HT1080 (cell line): ENCODE measurements around the gene DLAT. TPM values are rescaled to one million over a fixed set of nuclear protein-coding genes. Genes with fewer than 3 reads are reported as not detected.

Experiments used
- DNase-seq: peaks from one replicate; pipeline ENCODE4 v3.0.0-alpha.2; 2015; ENCODE audit warnings: low read depth
- polyA plus RNA-seq, 2 experiments: library from polyadenylated mRNA; depleted of rRNA; stranded (reverse); fragments of >200 nt; gene quantifications; 2 replicates each; pipeline ENCODE4 v1.2.3, GENCODE V29; 2015
- total RNA-seq: library from RNA; depleted of rRNA; stranded (reverse); fragments of >200 nt; shearing (Covaris generic); gene quantifications from 2 replicates; pipeline ENCODE4 v1.2.3, GENCODE V29; 2014; rRNA removed

Gene DLAT
- total RNA-seq, result 65.8 and 67.9 TPM in 2 replicates
- polyA plus RNA-seq (2015; cell fraction: cytosol; rRNA removed), result 32.9 and 34.5 TPM in 2 replicates
- 29.1 and 29.5 TPM in 2 replicates for polyA plus RNA-seq (2015; cell fraction: nucleus; rRNA removed)

- DNase-seq, result peak; percentile 79
Measured at GRCh38 chr11:112024773-112025678, at the start of gene DLAT. DLAT (plus strand) TSS chr11:112025408; CDS start chr11:112025473, 65 bp downstream.

GRCh38 chr11:111976119-111976766 lies 49.0 kb upstream of the DLAT start:
- DNase-seq, result no peak

GRCh38 chr11:111976767-111977145 lies 48.5 kb upstream of the DLAT start:
- DNase-seq, result no peak

- no peak for DNase-seq
Measured at GRCh38 chr11:111977146-111978027, 47.8 kb upstream of the DLAT start.

GRCh38 chr11:111978028-111978771 lies 47.0 kb upstream of the DLAT start:
- DNase-seq, result no peak

- DNase-seq, result no peak
Measured at GRCh38 chr11:111980062-111980461, 45.1 kb upstream of the DLAT start.

- no peak for DNase-seq
Measured at GRCh38 chr11:111981270-111981669, 43.9 kb upstream of the DLAT start.

GRCh38 chr11:111982019-111982464 lies 43.2 kb upstream of the DLAT start:
- peak; percentile 19 for DNase-seq

- DNase-seq, result no peak
Measured at GRCh38 chr11:111982541-111983186, 42.5 kb upstream of the DLAT start.

- DNase-seq, result no peak
Measured at GRCh38 chr11:111983187-111983986, 41.8 kb upstream of the DLAT start.

GRCh38 chr11:111986589-111986988 lies 38.6 kb upstream of the DLAT start:
- DNase-seq, result no peak

- DNase-seq, result no peak
Measured at GRCh38 chr11:111990381-111990780, 34.8 kb upstream of the DLAT start.

- DNase-seq, result no peak
Measured at GRCh38 chr11:111992206-111992855, 32.9 kb upstream of the DLAT start.

- DNase-seq, result no peak
Measured at GRCh38 chr11:111996129-111996528, 29.1 kb upstream of the DLAT start.

- DNase-seq, result peak; percentile 37
Measured at GRCh38 chr11:111996669-111997068, 28.5 kb upstream of the DLAT start.

GRCh38 chr11:111999111-111999510 lies 26.1 kb upstream of the DLAT start:
- DNase-seq, result no peak

GRCh38 chr11:112000703-112001102 lies 24.5 kb upstream of the DLAT start:
- no peak for DNase-seq

- DNase-seq, result no peak
Measured at GRCh38 chr11:112002491-112003216, 22.6 kb upstream of the DLAT start.
